Measurements from ENCODE around the gene ZBTB5. TPM values are rescaled to one million over a fixed set of nuclear protein-coding genes. Genes with fewer than 3 reads are reported as not detected.

Gene ZBTB5
- total and polyA plus RNA-seq, 2 of the 13 experiments (the other 11 are each of a cell fraction or from before 2014, with no cell fraction given): 12.5 to 20.5 TPM

DNA sequence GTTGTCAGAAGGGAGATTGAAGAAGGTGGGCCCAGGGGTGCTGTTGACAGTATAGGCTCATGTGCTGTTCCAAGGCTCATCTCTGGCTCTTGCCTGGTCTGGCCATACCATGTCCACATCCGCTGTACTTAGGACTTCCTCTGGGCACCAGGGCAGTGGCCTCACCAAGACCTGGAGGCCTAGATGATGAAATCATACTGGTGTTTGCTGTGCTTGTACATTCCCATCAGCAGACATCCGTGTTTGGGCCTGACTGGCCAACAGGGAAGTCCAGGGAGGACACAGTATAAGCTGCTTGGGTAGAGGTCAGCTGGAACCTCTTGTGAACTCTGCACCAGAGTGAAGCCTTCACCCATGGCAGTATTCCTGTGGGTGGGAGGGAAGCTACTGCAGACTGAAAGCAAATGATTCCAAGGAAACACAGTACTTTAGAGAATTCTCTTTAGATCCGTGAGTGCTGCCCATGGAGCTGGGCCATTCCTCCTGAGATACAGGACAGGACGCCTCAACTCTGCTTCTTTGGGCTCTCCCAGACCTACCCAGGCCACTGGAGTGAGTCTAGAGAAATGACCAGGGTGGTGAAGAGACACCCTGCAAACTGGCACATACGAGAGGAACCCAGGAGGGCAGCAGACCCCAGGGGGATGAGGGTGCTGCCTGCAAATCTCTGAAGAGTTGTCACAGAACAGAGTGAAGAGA is 43.0 kb upstream of the ZBTB5 start (continued):
- TF ChIP-seq, protein P1, sequence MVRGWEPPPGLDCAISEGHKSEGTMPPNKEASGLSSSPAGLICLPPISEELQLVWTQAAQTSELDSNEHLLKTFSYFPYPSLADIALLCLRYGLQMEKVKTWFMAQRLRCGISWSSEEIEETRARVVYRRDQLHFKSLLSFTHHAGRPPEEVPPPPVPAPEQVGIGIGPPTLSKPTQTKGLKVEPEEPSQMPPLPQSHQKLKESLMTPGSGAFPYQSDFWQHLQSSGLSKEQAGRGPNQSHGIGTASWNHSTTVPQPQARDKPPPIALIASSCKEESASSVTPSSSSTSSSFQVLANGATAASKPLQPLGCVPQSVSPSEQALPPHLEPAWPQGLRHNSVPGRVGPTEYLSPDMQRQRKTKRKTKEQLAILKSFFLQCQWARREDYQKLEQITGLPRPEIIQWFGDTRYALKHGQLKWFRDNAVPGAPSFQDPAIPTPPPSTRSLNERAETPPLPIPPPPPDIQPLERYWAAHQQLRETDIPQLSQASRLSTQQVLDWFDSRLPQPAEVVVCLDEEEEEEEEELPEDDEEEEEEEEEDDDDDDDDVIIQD (CRISPR knock-in tag; IDR thresholded peaks at IDR 0.05; ENCODE audit: low read depth): peak; percentile 79; the same call in 1 of the 2 replicates
- TF ChIP-seq POLR2AphosphoS5 (IDR thresholded peaks at IDR 0.05; ENCODE audit: low read depth, low read length) (peak; percentile 48), GTF3A (CRISPR knock-in tag; conservative IDR thresholded peaks at IDR 0.05) (no peak), MTF2 (CRISPR knock-in tag; IDR thresholded peaks at IDR 0.05; ENCODE audit: borderline replicate concordance) (no peak), ADNP (CRISPR knock-in tag; IDR thresholded peaks at IDR 0.05) (no peak), SRSF4 (IDR thresholded peaks at IDR 0.05; ENCODE audit: low read depth, low read length, poor library complexity, severe bottlenecking) (no peak), ZNF205 (CRISPR knock-in tag; IDR thresholded peaks at IDR 0.05) (0 out of 2 replicates have a peak, but pooled peaks have one; percentile 65), ZNF883 (CRISPR knock-in tag; IDR thresholded peaks at IDR 0.05; ENCODE audit: not compliant biosample characterization) (no peak), FOXC1 (CRISPR knock-in tag; IDR thresholded peaks at IDR 0.05; ENCODE audit: borderline replicate concordance) (no peak), CC2D1A (CRISPR knock-in tag; IDR thresholded peaks at IDR 0.05) (no peak), ZNF530 (CRISPR knock-in tag; IDR thresholded peaks at IDR 0.05; ENCODE audit: low read depth) (no peak), FOXK1 (CRISPR knock-in tag; IDR thresholded peaks at IDR 0.05; ENCODE audit: borderline replicate concordance, low read depth) (peak; percentile 57; the same call in 1 of the 2 replicates)
- TF ChIP-seq, protein P2, sequence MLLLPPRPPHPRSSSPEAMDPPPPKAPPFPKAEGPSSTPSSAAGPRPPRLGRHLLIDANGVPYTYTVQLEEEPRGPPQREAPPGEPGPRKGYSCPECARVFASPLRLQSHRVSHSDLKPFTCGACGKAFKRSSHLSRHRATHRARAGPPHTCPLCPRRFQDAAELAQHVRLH (CRISPR knock-in tag; IDR thresholded peaks at IDR 0.05; ENCODE audit: borderline replicate concordance, low read depth): no peak
- TF ChIP-seq, protein P3, sequence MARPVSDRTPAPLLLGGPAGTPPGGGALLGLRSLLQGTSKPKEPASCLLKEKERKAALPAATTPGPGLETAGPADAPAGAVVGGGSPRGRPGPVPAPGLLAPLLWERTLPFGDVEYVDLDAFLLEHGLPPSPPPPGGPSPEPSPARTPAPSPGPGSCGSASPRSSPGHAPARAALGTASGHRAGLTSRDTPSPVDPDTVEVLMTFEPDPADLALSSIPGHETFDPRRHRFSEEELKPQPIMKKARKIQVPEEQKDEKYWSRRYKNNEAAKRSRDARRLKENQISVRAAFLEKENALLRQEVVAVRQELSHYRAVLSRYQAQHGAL (CRISPR knock-in tag; IDR thresholded peaks at IDR 0.05; ENCODE audit: not compliant biosample characterization): no peak
- TF ChIP-seq, protein P4, sequence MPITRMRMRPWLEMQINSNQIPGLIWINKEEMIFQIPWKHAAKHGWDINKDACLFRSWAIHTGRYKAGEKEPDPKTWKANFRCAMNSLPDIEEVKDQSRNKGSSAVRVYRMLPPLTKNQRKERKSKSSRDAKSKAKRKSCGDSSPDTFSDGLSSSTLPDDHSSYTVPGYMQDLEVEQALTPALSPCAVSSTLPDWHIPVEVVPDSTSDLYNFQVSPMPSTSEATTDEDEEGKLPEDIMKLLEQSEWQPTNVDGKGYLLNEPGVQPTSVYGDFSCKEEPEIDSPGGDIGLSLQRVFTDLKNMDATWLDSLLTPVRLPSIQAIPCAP (CRISPR knock-in tag; IDR thresholded peaks at IDR 0.05; ENCODE audit: low read depth): no peak
- TF ChIP-seq, protein P5, sequence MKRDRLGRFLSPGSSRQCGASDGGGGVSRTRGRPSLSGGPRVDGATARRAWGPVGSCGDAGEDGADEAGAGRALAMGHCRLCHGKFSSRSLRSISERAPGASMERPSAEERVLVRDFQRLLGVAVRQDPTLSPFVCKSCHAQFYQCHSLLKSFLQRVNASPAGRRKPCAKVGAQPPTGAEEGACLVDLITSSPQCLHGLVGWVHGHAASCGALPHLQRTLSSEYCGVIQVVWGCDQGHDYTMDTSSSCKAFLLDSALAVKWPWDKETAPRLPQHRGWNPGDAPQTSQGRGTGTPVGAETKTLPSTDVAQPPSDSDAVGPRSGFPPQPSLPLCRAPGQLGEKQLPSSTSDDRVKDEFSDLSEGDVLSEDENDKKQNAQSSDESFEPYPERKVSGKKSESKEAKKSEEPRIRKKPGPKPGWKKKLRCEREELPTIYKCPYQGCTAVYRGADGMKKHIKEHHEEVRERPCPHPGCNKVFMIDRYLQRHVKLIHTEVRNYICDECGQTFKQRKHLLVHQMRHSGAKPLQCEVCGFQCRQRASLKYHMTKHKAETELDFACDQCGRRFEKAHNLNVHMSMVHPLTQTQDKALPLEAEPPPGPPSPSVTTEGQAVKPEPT (CRISPR knock-in tag; IDR thresholded peaks at IDR 0.05; ENCODE audit: low read depth): 0 out of 2 replicates have a peak, but pooled peaks have one; percentile 72
- TF ChIP-seq, protein P6, sequence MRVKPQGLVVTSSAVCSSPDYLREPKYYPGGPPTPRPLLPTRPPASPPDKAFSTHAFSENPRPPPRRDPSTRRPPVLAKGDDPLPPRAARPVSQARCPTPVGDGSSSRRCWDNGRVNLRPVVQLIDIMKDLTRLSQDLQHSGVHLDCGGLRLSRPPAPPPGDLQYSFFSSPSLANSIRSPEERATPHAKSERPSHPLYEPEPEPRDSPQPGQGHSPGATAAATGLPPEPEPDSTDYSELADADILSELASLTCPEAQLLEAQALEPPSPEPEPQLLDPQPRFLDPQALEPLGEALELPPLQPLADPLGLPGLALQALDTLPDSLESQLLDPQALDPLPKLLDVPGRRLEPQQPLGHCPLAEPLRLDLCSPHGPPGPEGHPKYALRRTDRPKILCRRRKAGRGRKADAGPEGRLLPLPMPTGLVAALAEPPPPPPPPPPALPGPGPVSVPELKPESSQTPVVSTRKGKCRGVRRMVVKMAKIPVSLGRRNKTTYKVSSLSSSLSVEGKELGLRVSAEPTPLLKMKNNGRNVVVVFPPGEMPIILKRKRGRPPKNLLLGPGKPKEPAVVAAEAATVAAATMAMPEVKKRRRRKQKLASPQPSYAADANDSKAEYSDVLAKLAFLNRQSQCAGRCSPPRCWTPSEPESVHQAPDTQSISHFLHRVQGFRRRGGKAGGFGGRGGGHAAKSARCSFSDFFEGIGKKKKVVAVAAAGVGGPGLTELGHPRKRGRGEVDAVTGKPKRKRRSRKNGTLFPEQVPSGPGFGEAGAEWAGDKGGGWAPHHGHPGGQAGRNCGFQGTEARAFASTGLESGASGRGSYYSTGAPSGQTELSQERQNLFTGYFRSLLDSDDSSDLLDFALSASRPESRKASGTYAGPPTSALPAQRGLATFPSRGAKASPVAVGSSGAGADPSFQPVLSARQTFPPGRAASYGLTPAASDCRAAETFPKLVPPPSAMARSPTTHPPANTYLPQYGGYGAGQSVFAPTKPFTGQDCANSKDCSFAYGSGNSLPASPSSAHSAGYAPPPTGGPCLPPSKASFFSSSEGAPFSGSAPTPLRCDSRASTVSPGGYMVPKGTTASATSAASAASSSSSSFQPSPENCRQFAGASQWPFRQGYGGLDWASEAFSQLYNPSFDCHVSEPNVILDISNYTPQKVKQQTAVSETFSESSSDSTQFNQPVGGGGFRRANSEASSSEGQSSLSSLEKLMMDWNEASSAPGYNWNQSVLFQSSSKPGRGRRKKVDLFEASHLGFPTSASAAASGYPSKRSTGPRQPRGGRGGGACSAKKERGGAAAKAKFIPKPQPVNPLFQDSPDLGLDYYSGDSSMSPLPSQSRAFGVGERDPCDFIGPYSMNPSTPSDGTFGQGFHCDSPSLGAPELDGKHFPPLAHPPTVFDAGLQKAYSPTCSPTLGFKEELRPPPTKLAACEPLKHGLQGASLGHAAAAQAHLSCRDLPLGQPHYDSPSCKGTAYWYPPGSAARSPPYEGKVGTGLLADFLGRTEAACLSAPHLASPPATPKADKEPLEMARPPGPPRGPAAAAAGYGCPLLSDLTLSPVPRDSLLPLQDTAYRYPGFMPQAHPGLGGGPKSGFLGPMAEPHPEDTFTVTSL (CRISPR knock-in tag; IDR thresholded peaks at IDR 0.05; ENCODE audit: borderline replicate concordance): peak; percentile 69; the same call in 1 of the 2 replicates

Measured in HepG2 (cell line).